ENCODE results near the gene SIK2.

DNA sequence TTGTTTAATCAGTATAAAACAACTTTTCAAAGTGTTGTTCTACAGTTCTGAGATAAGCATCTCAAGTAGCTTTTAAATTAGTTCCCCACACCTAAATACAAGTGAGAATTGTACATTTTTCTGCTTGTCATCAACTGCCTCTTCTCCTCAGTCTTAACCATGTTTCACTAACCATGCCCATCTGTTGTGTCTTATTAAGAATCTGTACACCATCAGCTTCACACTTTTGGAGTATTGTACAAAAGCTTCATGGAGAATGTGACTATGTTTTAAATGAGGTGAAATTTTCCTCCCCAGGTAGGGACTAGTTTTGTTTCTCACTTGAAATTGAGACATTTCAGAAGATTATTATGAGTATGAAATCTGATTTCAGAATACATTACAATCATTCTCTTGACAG is 52.4 kb downstream of the SIK2 start:
- TF ChIP-seq CSDC2 (CRISPR knock-in tag; IDR thresholded peaks at IDR 0.05) (no peak), ARNTL (CRISPR knock-in tag; IDR thresholded peaks at IDR 0.05; ENCODE audit: borderline replicate concordance, low read depth) (no peak), ZNF565 (CRISPR knock-in tag; conservative IDR thresholded peaks at IDR 0.05; ENCODE audit: low read depth) (no peak), ZFP3 (CRISPR knock-in tag; IDR thresholded peaks at IDR 0.05) (no peak), BACH2 (CRISPR knock-in tag; IDR thresholded peaks at IDR 0.05; ENCODE audit: borderline replicate concordance) (no peak), ISL1 (CRISPR knock-in tag; IDR thresholded peaks at IDR 0.05) (no peak), PPARA (CRISPR knock-in tag; IDR thresholded peaks at IDR 0.05; ENCODE audit: borderline replicate concordance) (no peak)
- TF ChIP-seq, protein P1, sequence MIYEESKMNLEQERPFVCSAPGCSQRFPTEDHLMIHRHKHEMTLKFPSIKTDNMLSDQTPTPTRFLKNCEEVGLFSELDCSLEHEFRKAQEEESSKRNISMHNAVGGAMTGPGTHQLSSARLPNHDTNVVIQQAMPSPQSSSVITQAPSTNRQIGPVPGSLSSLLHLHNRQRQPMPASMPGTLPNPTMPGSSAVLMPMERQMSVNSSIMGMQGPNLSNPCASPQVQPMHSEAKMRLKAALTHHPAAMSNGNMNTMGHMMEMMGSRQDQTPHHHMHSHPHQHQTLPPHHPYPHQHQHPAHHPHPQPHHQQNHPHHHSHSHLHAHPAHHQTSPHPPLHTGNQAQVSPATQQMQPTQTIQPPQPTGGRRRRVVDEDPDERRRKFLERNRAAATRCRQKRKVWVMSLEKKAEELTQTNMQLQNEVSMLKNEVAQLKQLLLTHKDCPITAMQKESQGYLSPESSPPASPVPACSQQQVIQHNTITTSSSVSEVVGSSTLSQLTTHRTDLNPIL (CRISPR knock-in tag; IDR thresholded peaks at IDR 0.05; ENCODE audit: low read depth) = no peak
- TF ChIP-seq, protein P2, sequence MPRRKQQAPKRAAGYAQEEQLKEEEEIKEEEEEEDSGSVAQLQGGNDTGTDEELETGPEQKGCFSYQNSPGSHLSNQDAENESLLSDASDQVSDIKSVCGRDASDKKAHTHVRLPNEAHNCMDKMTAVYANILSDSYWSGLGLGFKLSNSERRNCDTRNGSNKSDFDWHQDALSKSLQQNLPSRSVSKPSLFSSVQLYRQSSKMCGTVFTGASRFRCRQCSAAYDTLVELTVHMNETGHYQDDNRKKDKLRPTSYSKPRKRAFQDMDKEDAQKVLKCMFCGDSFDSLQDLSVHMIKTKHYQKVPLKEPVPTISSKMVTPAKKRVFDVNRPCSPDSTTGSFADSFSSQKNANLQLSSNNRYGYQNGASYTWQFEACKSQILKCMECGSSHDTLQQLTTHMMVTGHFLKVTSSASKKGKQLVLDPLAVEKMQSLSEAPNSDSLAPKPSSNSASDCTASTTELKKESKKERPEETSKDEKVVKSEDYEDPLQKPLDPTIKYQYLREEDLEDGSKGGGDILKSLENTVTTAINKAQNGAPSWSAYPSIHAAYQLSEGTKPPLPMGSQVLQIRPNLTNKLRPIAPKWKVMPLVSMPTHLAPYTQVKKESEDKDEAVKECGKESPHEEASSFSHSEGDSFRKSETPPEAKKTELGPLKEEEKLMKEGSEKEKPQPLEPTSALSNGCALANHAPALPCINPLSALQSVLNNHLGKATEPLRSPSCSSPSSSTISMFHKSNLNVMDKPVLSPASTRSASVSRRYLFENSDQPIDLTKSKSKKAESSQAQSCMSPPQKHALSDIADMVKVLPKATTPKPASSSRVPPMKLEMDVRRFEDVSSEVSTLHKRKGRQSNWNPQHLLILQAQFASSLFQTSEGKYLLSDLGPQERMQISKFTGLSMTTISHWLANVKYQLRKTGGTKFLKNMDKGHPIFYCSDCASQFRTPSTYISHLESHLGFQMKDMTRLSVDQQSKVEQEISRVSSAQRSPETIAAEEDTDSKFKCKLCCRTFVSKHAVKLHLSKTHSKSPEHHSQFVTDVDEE (CRISPR knock-in tag; IDR thresholded peaks at IDR 0.05) = no peak
- TF ChIP-seq, protein P3, sequence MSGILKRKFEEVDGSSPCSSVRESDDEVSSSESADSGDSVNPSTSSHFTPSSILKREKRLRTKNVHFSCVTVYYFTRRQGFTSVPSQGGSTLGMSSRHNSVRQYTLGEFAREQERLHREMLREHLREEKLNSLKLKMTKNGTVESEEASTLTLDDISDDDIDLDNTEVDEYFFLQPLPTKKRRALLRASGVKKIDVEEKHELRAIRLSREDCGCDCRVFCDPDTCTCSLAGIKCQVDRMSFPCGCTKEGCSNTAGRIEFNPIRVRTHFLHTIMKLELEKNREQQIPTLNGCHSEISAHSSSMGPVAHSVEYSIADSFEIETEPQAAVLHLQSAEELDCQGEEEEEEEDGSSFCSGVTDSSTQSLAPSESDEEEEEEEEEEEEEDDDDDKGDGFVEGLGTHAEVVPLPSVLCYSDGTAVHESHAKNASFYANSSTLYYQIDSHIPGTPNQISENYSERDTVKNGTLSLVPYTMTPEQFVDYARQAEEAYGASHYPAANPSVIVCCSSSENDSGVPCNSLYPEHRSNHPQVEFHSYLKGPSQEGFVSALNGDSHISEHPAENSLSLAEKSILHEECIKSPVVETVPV (CRISPR knock-in tag; IDR thresholded peaks at IDR 0.05) = no peak
- TF ChIP-seq, protein P4, sequence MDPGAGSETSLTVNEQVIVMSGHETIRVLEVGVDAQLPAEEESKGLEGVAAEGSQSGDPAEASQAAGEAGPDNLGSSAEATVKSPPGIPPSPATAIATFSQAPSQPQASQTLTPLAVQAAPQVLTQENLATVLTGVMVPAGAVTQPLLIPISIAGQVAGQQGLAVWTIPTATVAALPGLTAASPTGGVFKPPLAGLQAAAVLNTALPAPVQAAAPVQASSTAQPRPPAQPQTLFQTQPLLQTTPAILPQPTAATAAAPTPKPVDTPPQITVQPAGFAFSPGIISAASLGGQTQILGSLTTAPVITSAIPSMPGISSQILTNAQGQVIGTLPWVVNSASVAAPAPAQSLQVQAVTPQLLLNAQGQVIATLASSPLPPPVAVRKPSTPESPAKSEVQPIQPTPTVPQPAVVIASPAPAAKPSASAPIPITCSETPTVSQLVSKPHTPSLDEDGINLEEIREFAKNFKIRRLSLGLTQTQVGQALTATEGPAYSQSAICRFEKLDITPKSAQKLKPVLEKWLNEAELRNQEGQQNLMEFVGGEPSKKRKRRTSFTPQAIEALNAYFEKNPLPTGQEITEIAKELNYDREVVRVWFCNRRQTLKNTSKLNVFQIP (CRISPR knock-in tag; IDR thresholded peaks at IDR 0.05; ENCODE audit: borderline replicate concordance, low read depth) = no peak
- TF ChIP-seq, protein P5, sequence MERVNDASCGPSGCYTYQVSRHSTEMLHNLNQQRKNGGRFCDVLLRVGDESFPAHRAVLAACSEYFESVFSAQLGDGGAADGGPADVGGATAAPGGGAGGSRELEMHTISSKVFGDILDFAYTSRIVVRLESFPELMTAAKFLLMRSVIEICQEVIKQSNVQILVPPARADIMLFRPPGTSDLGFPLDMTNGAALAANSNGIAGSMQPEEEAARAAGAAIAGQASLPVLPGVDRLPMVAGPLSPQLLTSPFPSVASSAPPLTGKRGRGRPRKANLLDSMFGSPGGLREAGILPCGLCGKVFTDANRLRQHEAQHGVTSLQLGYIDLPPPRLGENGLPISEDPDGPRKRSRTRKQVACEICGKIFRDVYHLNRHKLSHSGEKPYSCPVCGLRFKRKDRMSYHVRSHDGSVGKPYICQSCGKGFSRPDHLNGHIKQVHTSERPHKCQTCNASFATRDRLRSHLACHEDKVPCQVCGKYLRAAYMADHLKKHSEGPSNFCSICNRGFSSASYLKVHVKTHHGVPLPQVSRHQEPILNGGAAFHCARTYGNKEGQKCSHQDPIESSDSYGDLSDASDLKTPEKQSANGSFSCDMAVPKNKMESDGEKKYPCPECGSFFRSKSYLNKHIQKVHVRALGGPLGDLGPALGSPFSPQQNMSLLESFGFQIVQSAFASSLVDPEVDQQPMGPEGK (CRISPR knock-in tag; IDR thresholded peaks at IDR 0.05; ENCODE audit: borderline replicate concordance) = no peak
